Pulmonary artery endothelial cell (primary cell): ENCODE data around the gene SNRNP48. TPM values are rescaled to one million over a fixed set of nuclear protein-coding genes. Genes with fewer than 3 reads are reported as not detected.

Source experiments
- DNase-seq: peaks from one replicate; pipeline ENCODE4 v3.0.0-alpha.2; 2011; ENCODE audit warnings: low read depth, low spot score
- total RNA-seq: library from RNA; depleted of rRNA; stranded (reverse); fragments of >200 nt; gene quantifications from 2 replicates; pipeline ENCODE4 v1.2.3, GENCODE V29; 2014

Gene SNRNP48
- total RNA-seq, 1 donor from 2014 or later: 11.9 TPM

- no peak for DNase-seq
Observed at GRCh38 chr6:7640607-7641577, 50.9 kb downstream of the SNRNP48 start.

- DNase-seq: no peak
Observed at GRCh38 chr6:7642791-7643190, 52.8 kb downstream of the SNRNP48 start.

- DNase-seq: no peak
Observed at GRCh38 chr6:7644417-7644816, 54.4 kb downstream of the SNRNP48 start.

GRCh38 chr6:7646394-7646793, 56.4 kb downstream of the SNRNP48 start:
- no peak for DNase-seq

GRCh38 chr6:7647504-7647903, 57.5 kb downstream of the SNRNP48 start:
- no peak for DNase-seq

GRCh38 chr6:7649037-7649810, 59.2 kb downstream of the SNRNP48 start:
- DNase-seq: no peak

GRCh38 chr6:7650878-7651277, 60.9 kb downstream of the SNRNP48 start:
- DNase-seq: no peak

- no peak for DNase-seq
Observed at GRCh38 chr6:7652957-7653356, 63.0 kb downstream of the SNRNP48 start.

GRCh38 chr6:7656355-7656754, 66.4 kb downstream of the SNRNP48 start:
- no peak for DNase-seq

GRCh38 chr6:7658543-7658942, 68.5 kb downstream of the SNRNP48 start:
- DNase-seq: no peak

GRCh38 chr6:7661364-7661763, 71.4 kb downstream of the SNRNP48 start:
- DNase-seq: no peak

Other genes with a start within 250 kb of the SNRNP48 start
- gene CAGE1, start 200.5 kb upstream of the SNRNP48 start, total RNA-seq: 0.04 and 0.13 TPM in 2 replicates
- 26.8 and 30.6 TPM in 2 replicates for gene RIOK1, start 200.4 kb upstream of the SNRNP48 start, total RNA-seq
- gene DSP, start 48.5 kb upstream of the SNRNP48 start, total RNA-seq: 0.07 and 0.18 TPM in 2 replicates
- gene BMP6, start 135.9 kb downstream of the SNRNP48 start, total RNA-seq: 281 and 299 TPM in 2 replicates